ENCODE measurements around the gene ARL16.

ARL16 gene

GRCh38 chr17:81647640-81648012 is 36.0 kb downstream of the ARL16 start:
- Histone ChIP-seq H3K4me3 (ENCODE audit: low read length) (no peak overlapping the region), H3K36me3 (replicated peaks; ENCODE audit: insufficient read depth, low read length) (no peaks in the 10 kb centered on the region), H3K4me2 (ENCODE audit: low read depth, low read length) (no peak overlapping the region), H4K20me1 (ENCODE audit: insufficient read depth, low read length) (no peaks in the 10 kb centered on the region), H3K79me2 (ENCODE audit: low read length) (no peaks in the 10 kb centered on the region), H3K27ac (ENCODE audit: low read length) (no peak overlapping the region), H3K9me3 (replicated peaks; ENCODE audit: insufficient read depth, low read length) (no peaks in the 10 kb centered on the region), H2AFZ (ENCODE audit: low read length) (no peak overlapping the region), H3F3A (ENCODE audit: insufficient read depth, low read length) (no peaks in the 10 kb centered on the region), H3K9me2 (replicated peaks; ENCODE audit: insufficient read depth, low read length) (no peaks in the 10 kb centered on the region), H3K4me1 (ENCODE audit: low read length) (no peaks in the 10 kb centered on the region), H3K27me3 (replicated peaks; ENCODE audit: insufficient read depth, low read length) (peaks cover 23% of the 10 kb centered on the region), H3K9ac (ENCODE audit: low read length) (no peak overlapping the region)
- TF ChIP-seq EZH2phosphoT487 (IDR thresholded peaks at IDR 0.05; ENCODE audit: low read length) (no peak), EZH2 (optimal IDR thresholded peaks at IDR 0.05; ENCODE audit: low read depth, low read length) (no peak)
- TF ChIP-seq, protein P1, sequence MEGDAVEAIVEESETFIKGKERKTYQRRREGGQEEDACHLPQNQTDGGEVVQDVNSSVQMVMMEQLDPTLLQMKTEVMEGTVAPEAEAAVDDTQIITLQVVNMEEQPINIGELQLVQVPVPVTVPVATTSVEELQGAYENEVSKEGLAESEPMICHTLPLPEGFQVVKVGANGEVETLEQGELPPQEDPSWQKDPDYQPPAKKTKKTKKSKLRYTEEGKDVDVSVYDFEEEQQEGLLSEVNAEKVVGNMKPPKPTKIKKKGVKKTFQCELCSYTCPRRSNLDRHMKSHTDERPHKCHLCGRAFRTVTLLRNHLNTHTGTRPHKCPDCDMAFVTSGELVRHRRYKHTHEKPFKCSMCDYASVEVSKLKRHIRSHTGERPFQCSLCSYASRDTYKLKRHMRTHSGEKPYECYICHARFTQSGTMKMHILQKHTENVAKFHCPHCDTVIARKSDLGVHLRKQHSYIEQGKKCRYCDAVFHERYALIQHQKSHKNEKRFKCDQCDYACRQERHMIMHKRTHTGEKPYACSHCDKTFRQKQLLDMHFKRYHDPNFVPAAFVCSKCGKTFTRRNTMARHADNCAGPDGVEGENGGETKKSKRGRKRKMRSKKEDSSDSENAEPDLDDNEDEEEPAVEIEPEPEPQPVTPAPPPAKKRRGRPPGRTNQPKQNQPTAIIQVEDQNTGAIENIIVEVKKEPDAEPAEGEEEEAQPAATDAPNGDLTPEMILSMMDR (IDR thresholded peaks at IDR 0.05; ENCODE audit: low read length): no peak
- DNase-seq: no peak

DNA sequence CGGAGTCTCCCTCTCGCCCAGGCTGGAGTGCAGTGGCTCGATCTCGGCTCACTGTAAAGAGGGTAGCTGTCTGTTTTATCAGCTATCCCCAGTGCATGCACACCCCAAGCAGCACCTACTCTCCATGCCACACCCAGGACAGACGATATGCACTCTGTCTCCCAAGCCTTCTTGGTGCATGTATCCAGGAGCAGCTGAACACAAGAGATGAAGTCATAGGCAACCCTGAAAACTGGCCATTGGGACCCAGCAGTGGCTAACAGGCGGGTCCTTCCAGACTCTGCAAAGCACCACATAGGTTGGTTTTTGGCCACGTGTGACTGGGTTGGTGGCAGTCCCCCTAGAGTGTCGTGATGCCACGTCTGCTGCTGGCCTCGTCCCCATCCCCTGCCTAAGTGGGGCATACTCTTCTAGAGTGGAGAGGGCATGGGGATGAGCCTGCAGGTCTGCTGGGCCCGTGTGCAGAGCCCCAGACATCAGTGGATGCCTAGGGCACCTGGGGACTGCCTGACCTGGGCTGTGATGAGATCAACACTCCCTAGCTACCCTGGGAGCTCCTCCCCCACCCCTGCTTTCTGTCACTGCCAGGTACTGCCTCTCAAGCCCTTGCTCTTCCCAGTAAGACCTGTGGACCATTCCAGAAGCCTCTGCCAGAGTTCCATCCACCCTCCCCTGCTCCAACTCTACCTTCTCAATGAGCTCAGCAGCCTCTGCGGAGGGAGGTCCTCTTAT is 36.6 kb downstream of the ARL16 start:
- Histone ChIP-seq H3K9ac (ENCODE audit: low read length) (no peak overlapping the region), H3K9me2 (replicated peaks; ENCODE audit: insufficient read depth, low read length) (no peaks in the 10 kb centered on the region), H4K20me1 (ENCODE audit: insufficient read depth, low read length) (no peaks in the 10 kb centered on the region), H3K4me2 (ENCODE audit: low read depth, low read length) (no peak overlapping the region), H3K79me2 (ENCODE audit: low read length) (no peaks in the 10 kb centered on the region), H3K9me3 (replicated peaks; ENCODE audit: insufficient read depth, low read length) (no peaks in the 10 kb centered on the region), H2AFZ (ENCODE audit: low read length) (no peak overlapping the region), H3K36me3 (replicated peaks; ENCODE audit: insufficient read depth, low read length) (no peaks in the 10 kb centered on the region), H3K27ac (ENCODE audit: low read length) (no peak overlapping the region), H3K4me3 (ENCODE audit: low read length) (no peak overlapping the region), H3K27me3 (replicated peaks; ENCODE audit: insufficient read depth, low read length) (peaks cover 23% of the 10 kb centered on the region), H3K4me1 (ENCODE audit: low read length) (no peaks in the 10 kb centered on the region), H3F3A (ENCODE audit: insufficient read depth, low read length) (no peaks in the 10 kb centered on the region)
- TF ChIP-seq, protein P1 (IDR thresholded peaks at IDR 0.05; ENCODE audit: low read length): no peak
- TF ChIP-seq EZH2 (optimal IDR thresholded peaks at IDR 0.05; ENCODE audit: low read depth, low read length) (no peak), EZH2phosphoT487 (IDR thresholded peaks at IDR 0.05; ENCODE audit: low read length) (no peak)
- DNase-seq: no peak

DNA sequence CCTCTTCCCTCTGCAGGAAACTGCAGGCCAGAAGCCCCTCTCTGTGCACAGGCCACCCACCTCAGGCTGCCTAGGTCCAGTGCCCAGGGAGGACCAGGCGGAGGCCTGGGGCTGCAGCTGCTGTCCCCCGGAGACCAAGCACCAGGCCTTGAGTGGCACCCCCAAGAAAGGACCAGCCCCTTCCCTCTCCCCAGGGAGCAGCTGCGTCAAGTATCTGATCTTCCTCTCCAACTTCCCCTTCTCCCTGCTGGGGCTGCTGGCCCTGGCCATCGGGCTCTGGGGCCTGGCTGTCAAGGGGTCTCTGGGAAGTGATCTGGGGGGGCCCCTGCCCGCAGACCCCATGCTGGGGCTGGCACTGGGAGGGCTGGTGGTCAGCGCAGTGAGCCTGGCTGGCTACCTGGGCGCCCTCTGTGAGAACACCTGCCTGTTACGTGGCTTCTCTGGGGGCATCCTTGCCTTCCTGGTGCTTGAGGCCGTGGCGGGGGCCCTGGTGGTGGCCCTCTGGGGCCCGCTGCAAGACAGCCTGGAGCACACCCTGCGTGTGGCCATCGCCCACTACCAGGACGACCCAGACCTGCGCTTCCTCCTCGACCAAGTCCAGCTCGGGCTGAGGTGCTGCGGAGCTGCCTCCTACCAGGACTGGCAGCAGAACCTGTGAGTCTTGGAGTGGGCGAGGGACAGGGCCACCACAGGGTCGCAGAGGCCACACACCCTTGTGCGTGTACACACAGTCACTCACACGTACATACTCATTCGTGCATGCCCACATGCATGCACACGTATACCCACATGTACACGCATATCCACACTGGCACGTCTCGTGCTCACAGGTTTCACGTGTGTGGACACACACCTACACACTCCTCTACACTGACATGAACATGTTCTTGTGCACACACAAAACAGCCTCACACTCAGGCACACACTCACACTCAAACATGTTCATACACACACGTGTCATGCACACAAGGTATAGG is 38.3 kb downstream of the ARL16 start:
- H3K27ac ChIP-seq (ENCODE audit: low read length): no peak overlapping the region
- H3K4me2 ChIP-seq (ENCODE audit: low read depth, low read length): no peak overlapping the region
- H3K9me3 ChIP-seq (replicated peaks; ENCODE audit: insufficient read depth, low read length): no peaks in the 10 kb centered on the region
- no peaks in the 10 kb centered on the region for H3K79me2 ChIP-seq (ENCODE audit: low read length)
- no peaks in the 10 kb centered on the region for H4K20me1 ChIP-seq (ENCODE audit: insufficient read depth, low read length)
- no peaks in the 10 kb centered on the region for H3K36me3 ChIP-seq (replicated peaks; ENCODE audit: insufficient read depth, low read length)
- no peak overlapping the region for H3K9ac ChIP-seq (ENCODE audit: low read length)
- H3K27me3 ChIP-seq (replicated peaks; ENCODE audit: insufficient read depth, low read length): peaks cover 23% of the 10 kb centered on the region
- TF ChIP-seq EZH2phosphoT487 (IDR thresholded peaks at IDR 0.05; ENCODE audit: low read length): no peak
- TF ChIP-seq EZH2 (optimal IDR thresholded peaks at IDR 0.05; ENCODE audit: low read depth, low read length): no peak
- TF ChIP-seq, protein P1 (IDR thresholded peaks at IDR 0.05; ENCODE audit: low read length): no peak
- no peaks in the 10 kb centered on the region for H3K9me2 ChIP-seq (replicated peaks; ENCODE audit: insufficient read depth, low read length)
- DNase-seq: no peak
- no peaks in the 10 kb centered on the region for H3F3A ChIP-seq (ENCODE audit: insufficient read depth, low read length)
- H2AFZ ChIP-seq (ENCODE audit: low read length): no peak overlapping the region
- H3K4me3 ChIP-seq (ENCODE audit: low read length): no peak overlapping the region
- H3K4me1 ChIP-seq (ENCODE audit: low read length): no peaks in the 10 kb centered on the region
